GM19463 (cell line): ENCODE measurements around the gene CDH10.

ENCODE experiments used
- ATAC-seq: cut with Tn5 transposase; IDR thresholded peaks from one replicate; pipeline ENCODE4 v1.9.1; 2021; ENCODE audit warnings: mild to moderate bottlenecking, moderate library complexity; ENCODE audit not compliant: unreplicated experiment

CDH10 gene

DNA sequence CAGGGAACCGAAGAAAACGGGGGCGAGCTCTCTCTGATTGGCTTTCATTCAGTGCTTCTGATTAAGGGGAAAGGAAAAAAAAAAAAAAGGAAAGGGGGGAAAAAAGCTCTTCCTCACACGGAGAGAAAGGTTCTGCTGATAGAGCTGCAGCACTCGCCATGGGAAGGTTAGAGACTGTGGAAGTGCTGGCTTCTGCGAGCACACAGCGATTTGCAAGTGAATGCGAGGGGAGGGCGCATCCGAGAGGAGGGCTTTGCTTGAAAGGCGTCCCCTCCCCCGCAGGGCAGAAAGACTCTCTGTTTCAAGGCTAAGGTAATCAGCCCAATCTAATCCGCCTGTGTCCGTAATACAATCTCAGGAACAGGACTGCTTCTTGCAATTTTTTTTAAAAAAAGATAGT lies at the start of gene CDH10:
Gene CDH10, minus strand, starts transcription at position 218 of the 400 bp plus-strand sequence. CDS start 51,488 bp downstream, outside the sequence.
- no peak for ATAC-seq

DNA sequence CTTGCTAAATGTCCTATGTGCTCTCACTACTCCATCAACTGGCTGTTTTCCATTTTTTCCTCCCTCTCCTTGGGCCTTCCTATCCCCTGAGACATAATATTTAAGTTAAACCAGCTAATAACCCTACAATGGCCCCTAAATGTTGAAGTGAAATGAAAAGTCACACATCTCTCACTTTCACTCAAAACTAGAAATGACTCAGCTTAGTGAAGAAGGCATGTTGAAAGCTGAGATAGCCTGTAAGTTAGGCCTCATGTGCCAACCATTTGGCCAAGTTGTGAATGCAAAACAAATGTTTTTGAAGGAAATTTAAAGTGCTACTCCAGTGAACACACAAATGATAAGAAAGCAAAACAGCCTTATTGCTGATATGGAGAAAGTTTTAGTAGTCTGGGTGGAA lies 48.8 kb upstream of the CDH10 start:
- ATAC-seq: no peak

DNA sequence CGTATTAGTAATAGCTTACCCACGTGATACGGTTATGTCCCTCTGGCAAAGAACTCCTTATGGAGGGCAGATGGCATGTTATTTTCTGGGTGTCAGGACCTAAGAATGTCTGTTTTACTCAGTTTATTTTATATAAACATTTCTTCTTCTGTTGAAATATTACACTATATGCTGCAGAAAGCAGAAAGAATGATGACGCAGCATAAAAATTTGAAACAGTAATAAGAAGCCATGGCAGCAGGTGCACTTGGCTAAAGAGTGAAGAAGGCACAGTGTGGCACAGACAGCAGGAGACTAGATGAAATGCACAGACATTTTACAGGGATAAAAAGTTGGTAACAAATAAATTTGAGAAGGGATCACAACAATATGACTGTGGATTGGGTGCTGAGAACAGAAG lies 46.3 kb upstream of the CDH10 start:
- no peak for ATAC-seq

DNA sequence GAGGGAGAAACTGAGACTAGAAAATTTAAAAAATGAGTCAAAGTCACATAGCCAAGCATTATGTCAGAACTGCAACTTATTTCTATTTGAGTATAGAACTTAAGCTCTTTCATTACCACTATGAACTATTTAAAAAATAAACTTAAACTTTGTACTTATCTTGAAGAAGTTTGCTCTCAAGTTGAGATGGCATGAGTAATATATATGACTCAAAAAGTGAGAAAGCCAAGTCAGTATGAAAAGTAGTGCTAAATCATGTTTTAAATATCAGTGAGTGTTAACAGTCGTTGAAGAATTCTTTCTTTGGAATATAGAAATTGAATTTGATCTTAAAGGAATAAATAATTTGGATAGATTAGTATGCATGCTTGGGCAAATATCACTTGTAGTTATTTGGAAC lies 36.3 kb upstream of the CDH10 start:
- no peak for ATAC-seq

DNA sequence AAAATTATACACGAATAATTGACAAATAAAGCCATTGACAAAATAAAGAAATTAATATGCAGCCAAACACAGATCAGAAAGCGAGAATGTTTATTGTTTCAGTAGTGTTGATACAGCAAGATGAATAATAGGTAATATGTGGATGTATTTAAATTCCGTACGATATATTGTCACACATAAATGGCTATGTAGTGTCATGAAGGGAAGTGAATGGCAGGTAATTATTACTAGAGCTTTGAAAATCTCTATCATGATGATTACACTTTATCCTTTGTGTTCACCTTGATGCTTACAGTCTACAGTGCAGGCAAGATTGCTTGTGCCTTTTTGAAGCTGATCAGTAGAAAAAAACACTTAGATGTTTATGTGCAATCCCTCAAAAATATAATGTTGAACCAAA lies 23.3 kb upstream of the CDH10 start:
- ATAC-seq: no peak

DNA sequence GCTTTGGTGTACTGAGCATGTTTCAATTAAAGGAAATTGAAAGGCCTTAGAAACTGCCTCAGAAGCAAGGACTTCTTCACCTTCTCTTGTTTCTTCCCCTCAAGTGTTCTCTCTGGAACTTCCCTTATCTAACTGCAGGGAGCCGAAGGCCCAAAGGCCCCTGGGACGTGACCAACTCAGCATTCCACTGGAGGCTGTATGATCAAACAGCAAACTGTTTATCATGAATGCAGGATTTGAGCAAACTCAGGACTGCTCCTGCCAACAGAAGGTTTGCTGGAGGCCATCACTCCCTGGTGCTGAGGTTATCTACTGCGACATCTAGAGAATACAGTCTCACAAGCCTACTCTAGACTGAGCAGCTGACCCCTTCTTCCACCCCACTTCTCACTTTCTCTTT lies 4.8 kb upstream of the CDH10 start:
- no peak for ATAC-seq

DNA sequence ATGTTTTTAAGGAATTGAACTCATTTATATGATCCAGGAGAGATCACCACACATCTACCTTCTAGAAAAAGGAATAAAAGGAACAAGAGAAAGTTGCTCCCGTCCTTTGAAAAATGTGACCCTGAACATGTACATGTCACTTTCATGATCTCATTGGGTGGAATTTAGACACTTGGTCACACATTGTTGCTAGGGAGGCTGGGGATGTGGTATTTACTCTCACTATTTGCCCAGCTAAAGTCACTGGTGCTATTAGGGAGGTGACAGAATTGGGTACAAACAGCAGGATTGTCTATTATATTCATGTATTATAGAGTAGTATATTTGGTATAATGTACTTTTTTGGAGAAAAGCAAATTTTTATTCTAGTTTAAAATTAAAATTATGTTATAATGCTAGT lies 2.1 kb upstream of the CDH10 start:
- no peak for ATAC-seq

DNA sequence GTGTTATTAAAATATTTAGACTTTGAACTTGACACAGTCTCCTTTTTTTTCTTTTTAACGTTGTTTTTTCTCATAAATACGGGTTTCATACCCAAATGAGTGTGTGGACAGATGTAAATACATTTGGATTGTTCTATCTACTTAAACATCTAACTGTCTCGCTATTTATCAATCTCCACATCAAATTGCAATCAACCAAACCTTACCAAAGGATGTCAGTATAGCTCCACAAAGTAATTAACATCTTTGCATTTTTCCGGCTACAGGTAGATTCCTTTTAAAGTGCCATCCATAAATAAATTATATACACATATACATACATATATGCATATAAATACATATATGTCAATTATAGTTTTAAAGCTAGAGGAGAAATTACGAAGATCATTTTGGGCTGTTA lies 705 bp upstream of the CDH10 start:
- ATAC-seq: no peak

DNA sequence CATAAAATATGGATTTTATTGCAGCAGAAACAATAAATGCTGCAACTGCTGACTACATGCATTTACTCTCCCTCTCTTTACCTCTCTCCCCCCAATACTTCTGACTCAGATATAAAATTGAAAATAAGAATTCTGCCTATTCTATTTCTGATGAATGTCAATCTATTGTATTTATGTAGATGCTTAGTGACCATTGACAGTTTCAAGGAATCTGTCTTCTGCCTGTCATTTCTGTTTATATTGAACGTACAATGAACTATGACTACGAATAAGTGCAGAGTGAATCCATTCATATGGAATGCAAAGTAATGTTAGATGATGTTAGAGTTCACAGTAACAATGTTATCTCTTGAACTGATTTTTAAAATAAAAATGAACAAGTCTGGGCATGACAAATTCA lies 898 bp downstream of the CDH10 start:
- no peak for ATAC-seq

DNA sequence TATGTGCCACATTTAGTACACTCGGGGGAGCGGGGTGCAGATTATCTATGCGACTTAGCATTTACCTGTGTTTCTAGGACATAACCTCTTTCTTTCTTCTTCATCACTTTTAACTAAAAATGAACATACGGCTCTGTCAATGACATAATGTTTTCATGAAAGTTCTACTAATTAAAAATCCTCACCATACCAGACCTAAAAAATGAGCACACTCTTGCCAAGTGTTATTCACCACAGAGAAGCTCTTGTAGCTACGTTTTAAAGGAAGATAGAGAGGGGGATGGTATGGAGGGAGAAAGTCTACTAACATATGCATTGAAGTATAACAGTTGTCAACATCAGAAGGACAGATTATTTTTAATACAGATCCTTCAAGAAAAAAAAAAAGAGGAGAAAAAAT lies 1.6 kb downstream of the CDH10 start:
- ATAC-seq: no peak

DNA sequence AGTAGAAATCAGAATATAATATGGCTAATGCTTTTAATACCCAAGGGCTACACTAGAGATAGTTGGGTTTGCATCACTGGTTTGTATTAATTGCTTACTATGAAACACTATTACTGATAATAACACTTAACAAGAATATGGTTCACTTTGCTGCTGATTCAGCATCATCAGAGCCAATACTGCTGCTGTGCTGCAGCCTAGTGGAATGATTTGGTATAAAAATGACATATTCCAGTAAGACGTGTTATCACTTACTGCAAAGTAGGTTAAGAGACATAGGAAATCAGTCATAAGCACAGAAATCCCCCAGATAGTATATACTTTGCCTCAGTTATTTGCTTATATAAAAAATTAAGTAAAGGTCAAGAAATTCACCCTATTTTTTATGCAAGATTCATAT lies 2.8 kb downstream of the CDH10 start:
- ATAC-seq: no peak

DNA sequence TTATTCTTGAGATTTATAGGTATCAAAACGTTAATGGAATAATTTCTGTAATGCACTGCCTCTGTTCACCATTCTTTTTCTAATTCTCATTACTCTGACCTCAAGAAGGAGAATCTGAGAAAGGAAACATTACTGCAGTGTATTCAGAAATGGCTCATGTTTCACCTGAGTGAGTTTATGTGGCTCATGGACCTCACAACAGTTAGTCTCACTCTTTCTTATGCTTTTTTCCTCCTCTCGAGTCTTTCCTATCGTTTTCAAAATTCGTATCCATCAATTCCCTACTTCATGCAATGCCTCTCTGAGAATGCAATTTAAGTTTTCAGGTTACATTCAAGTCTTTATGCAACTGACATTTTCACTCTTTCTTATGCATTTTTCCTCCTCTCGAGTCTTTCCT lies 9.6 kb downstream of the CDH10 start:
- ATAC-seq: no peak

DNA sequence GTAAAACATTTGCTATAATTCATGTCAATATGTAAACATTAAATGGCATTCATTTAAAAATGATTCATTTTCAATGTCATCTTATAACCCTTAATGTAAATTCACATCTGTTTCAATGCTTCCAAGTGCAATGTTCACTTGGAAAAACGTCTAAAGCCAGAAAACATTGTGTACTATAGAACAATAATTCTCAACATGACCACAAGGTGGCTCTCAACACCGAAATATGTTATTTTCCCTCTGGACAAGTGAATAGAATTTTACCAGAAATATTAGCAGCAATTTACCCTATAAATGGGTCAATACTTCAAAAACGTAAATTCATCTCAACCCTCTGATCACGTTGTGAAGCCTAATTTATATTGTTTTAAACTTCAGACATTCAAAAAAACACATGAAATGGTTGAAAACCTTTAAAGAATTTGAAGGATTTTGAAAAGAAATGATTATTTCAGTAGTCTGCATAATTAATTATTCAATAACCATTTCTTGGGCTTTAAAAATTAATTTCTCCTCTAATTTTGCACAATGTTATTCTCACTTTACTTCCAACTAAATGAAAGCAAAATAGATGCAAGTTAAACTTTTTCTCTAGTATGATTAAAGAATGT lies 11.0 kb downstream of the CDH10 start:
- ATAC-seq: peak; percentile 71

DNA sequence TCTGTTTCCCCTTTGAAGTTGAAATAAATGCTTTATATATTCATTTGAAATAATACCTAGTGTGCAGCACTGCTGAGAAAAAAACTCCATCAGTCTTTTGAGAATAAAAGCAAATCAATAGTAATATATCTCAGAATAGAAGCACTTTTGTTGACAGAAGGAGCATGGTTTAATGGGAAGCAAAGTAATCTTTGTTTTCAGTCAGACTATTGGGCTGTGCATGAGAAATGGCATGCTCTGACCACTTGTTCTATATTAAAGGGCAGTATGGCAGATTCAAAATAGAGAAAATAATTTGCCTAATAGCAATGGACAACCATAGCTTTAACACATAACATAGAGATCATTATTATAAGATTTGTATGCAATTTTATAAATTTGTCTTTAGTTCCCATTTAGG lies 12.4 kb downstream of the CDH10 start:
- no peak for ATAC-seq

DNA sequence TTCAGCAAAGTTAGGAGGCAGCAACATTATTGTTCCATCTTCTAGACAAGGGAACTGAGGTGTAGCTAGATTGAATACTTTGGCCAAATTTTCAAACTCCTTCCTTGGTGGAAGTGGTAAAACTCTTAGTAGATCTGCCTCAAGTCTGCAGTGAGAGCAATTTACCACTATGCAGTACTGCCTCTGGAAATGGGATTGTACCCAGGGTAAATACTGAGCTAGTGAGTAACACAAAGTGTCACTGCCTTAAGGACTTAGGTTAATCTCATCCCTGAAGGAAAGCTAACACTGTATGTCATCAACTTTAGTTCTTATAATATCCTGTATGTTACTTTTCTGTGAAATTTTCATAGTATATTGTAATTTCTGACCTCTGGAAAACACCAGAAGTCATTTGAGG lies 13.9 kb downstream of the CDH10 start:
- no peak for ATAC-seq

DNA sequence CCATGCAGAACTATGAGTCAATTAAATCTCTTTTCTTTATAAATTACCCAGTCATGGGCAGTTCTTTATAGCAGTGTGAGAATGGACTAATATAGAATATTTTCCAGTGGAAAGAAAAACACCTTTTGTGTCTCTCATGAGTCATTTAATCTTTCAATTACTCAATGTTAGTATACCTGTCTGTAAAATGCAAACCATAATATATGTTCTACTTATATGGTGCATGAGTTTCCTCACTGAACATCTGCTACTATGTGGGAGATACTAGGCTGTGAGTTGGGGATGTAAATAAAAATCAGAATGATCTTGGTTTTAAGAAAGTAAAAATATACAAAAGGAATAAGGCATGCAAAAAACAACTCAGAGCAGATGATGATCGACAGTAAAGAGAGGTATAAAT lies 15.0 kb downstream of the CDH10 start:
- no peak for ATAC-seq

DNA sequence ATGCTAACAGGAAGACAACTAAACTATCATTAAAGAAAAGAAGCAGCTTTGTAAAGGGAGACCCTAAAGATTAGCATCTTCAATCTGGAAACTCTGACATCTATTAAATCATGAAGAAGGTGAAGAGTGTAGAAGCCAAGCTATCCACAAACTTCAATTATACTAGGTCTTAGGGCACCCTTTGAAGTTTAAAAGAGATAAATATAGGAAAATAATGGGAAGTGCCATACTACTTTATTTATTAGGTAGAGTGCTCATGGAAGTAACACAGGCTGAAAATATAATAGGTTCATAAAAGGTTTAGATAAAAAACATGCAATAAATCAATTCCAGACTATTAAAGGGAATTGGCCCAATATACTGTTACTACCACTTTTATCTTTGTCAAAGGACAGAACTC lies 19.9 kb downstream of the CDH10 start:
- no peak for ATAC-seq

DNA sequence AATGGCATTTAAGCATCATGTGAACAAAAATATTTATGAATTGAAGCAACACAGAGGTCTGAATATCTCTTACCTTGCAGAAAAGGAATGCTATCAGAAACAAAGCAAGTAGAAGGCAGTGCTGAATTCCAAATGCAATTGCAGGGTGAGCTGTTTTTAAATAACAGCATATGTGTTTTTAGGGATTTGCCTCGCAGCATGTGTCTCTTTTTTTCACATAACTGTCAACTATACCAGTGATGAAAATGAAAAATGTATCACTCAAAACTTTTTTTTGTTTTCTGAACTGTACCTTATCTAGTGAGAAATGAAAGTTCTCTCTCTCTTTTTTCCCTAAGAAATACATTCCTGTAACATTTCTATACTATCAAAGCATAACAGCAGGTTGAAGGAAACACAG lies 21.2 kb downstream of the CDH10 start:
- no peak for ATAC-seq

DNA sequence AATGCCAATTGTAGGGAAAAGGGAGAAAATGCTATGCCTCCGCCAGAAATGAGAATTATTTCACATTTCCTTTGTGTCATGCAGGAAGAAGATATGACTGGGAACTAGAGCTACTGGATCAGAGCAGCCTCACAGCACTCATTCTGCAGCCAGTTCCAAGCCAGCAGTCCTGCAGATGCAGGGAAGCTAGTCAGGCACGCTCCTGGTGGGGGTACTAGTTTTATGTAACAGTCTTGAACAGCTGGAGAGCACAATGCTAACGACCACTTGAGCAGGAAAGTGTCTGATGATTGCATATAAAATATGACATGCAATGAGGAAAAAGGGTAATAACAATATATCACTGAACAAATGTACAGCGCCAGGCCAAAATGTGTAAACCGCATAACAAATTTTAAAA lies 21.7 kb downstream of the CDH10 start:
- no peak for ATAC-seq

DNA sequence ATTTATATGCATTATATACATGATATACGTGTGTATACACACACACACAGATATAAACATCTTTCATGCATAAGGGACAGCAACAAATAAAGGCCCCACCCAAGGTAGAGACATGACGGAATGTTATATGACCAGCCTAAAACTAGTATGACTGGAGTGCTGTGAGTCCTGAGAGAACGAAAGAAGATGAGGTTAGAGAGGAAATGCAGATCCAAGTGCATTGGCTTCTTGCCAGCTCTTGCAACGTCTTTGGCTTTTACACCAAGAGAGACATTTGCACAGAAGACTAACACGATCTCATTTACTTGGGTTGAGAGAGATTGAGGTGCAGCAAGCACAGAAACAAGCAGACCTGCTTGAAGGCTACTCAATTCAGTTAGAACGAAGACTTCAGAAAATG lies 23.0 kb downstream of the CDH10 start:
- no peak for ATAC-seq

DNA sequence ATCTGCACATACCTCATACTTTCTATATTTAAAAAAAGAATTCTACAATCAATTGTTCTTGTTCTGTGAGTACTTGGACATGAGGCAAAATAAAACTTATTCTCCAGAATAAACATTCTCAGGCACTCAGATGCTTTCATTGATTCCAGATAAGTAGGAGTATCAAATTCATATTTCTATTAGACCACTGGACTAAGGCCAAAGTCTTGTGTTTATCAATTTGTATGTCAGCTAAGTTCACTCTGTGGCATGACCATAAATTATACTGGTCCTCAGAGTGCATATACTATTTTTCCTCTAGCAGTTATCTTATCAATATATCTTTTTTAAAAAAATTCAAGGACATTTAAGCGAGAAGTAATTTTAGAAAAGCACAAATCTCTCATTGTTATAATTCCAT lies 28.2 kb downstream of the CDH10 start:
- no peak for ATAC-seq

DNA sequence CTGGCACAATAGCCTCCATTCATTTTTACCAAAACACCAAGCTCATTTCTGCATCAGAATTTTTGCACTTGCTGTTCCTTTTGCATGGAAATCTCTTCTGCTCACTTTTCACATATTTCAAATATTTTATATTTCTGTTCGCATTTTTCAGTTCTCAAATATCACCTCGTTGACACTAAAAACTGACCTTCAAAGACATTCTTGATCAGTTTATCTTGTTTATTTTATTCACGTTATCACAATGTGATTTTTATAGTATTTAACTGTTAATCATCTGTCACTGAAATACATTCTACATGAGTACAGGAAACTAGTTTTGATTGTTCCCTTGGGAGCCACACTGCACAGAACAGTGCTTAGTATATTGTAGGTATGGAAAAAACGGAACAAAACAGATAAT lies 29.6 kb downstream of the CDH10 start:
- ATAC-seq: no peak

DNA sequence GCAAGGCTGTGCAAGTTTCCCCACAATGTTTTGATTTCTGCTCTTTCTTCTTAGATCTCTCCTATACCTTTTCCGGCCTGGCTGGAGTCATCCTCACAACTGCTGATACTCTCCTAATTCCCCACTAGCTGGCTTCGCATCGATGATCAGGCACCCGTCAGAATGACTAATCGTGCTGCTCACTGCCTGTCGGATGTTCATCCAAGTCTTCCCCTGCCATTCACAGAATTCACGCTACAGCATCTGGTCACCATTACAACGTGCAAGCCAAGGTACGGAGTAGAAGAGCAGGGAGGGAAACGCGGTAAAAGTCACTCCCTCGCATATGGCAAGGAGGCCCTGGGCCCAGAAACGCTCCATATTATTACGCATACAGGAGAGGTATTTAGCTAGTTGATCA lies 35.1 kb downstream of the CDH10 start:
- no peak for ATAC-seq

DNA sequence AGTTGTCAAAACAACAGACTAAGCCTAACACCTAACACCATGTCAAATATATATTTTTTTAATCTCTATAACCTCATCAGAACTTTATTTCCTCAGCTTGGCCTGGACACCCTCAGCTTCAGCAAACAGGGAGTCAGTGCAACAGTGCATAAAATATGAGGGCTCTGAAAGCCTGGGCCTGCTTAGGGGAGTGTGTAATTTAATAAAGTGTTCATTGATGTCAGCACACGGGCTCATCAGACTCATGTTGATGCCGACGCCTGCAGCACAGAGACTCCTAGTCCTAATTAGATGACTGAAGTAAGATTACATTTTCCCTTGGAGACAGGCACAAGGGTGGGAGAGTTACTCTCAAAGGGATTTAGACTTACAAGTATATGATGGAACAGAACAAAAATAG lies 37.8 kb downstream of the CDH10 start:
- no peak for ATAC-seq
